GM12878 (cell line): Measurements from ENCODE around the gene FERMT1. TPM values are rescaled to one million over a fixed set of nuclear protein-coding genes. Genes with fewer than 3 reads are reported as not detected.

ENCODE experiments used
- ATAC-seq: fragments of 200-7000 bp; cut with Tn5 transposase; 3 replicates; pipeline ENCODE4 v1.9.1; 2020; ENCODE audit warnings: mild to moderate bottlenecking, moderate library complexity
- BruUV-seq: library from RNA; stranded (reverse); fragments of 400-500 nt; replicated peaks from 2 replicates; lab custom pipeline; 2021; lab: Mats Ljungman, UMichigan
- CTCF ChIA-PET: fragments of 300-600 bp; sonication (Branson Sonifier 250); formaldehyde crosslinking; extraction: SDS; loops from one replicate; lab custom pipeline; 2021; ENCODE audit warnings: inconsistent platforms; lab: Yijun Ruan, JAX
- POLR2A ChIA-PET: fragments of 350-600 bp; formaldehyde crosslinking; extraction: SDS; loops from one replicate; lab custom pipeline; 2021; ENCODE audit warnings: inconsistent platforms; lab: Charles Lee
- RAD21 ChIA-PET: fragments of 300-600 bp; sonication (Branson Sonifier 250); formaldehyde crosslinking; loops from one replicate; lab custom pipeline; 2023; ENCODE audit warnings: antibody characterized with exemption; ENCODE audit not compliant: unreplicated experiment; lab: Charles Lee
- SMC1A ChIA-PET: fragments of 300-600 bp; sonication (Branson Sonifier 250); formaldehyde crosslinking; loops from one replicate; lab custom pipeline; 2023; ENCODE audit not compliant: unreplicated experiment, uncharacterized antibody; lab: Charles Lee
- DNase-seq: peaks from one replicate; pipeline ENCODE4 v3.0.0-alpha.2; 2011; ENCODE audit warnings: low read depth, low spot score
- FAIRE-seq: peaks from 3 replicates; lab custom pipeline; 2011; peaks lifted over from hg19 to GRCh38; lab: Jason Lieb, UNC
- H2AFZ ChIP-seq: 2 replicates; pipeline ENCODE4 v1.6.0; 2011; ENCODE audit warnings: low read depth, low read length, control low read depth; ENCODE audit not compliant: control insufficient read depth
- H3K27ac ChIP-seq: 2 replicates; pipeline ENCODE4 v1.5.1; 2011; ENCODE audit warnings: control low read depth; ENCODE audit not compliant: control insufficient read depth, insufficient read depth
- H3K27me3 ChIP-seq, 2 experiments: replicated peaks in 1 of 2; 2 replicates each; pipeline versions ENCODE4 v1.6.0 to v1.6.1; 2011; ENCODE audit warnings: low read length in 1 of 2; ENCODE audit not compliant: control insufficient read depth in 2 of 2, insufficient read depth in 2 of 2
- H3K36me3 ChIP-seq, 2 experiments: 2 replicates each; pipeline ENCODE4 v1.5.1; 2011; ENCODE audit warnings: low read length in 1 of 2; ENCODE audit not compliant: control insufficient read depth in 2 of 2, insufficient read depth in 2 of 2
- H3K4me1 ChIP-seq: 2 replicates; pipeline ENCODE4 v1.6.1; 2011; ENCODE audit warnings: mild to moderate bottlenecking, low read length, moderate library complexity, mixed read lengths; ENCODE audit not compliant: control insufficient read depth, insufficient read depth
- H3K4me2 ChIP-seq: 2 replicates; pipeline ENCODE4 v1.6.0; 2011; ENCODE audit warnings: control low read depth; ENCODE audit not compliant: control insufficient read depth, insufficient read depth
- H3K4me3 ChIP-seq: fragments of 200-600 bp; sonication (generic); 2 replicates; pipeline ENCODE4 v1.5.1; 2016
- H3K79me2 ChIP-seq: 2 replicates; pipeline ENCODE4 v1.6.0; 2011; ENCODE audit warnings: low read length; ENCODE audit not compliant: control insufficient read depth, insufficient read depth
- H3K9ac ChIP-seq: 2 replicates; pipeline ENCODE4 v1.8.0; 2011; ENCODE audit warnings: low read length, control low read depth, mixed read lengths; ENCODE audit not compliant: control insufficient read depth, insufficient read depth
- H3K9me3 ChIP-seq: replicated peaks from 3 replicates; pipeline ENCODE4 v1.5.1; 2011; ENCODE audit warnings: mild to moderate bottlenecking, low read length; ENCODE audit not compliant: control insufficient read depth, insufficient read depth
- H4K20me1 ChIP-seq: 2 replicates; pipeline ENCODE4 v1.6.0; 2011; ENCODE audit not compliant: control insufficient read depth, insufficient read depth
- ATF7 ChIP-seq: fragments of 450-650 bp; IDR thresholded peaks from 2 replicates; pipeline ENCODE4 v1.6.1; 2016; ENCODE audit warnings: low read depth, mild to moderate bottlenecking
- HCFC1 ChIP-seq: fragments of 150-350 bp; IDR thresholded peaks from 2 replicates; pipeline ENCODE4 v1.6.1; 2014; ENCODE audit warnings: low read length
- KAT2A ChIP-seq: conservative IDR thresholded peaks from 2 replicates; pipeline ENCODE4 v1.6.1; 2011; ENCODE audit warnings: low read depth, low read length; ENCODE audit not compliant: control insufficient read depth
- MXI1 ChIP-seq: fragments of 150-350 bp; IDR thresholded peaks from 2 replicates; pipeline ENCODE4 v1.6.1; 2011; ENCODE audit warnings: low read depth, mild to moderate bottlenecking, inconsistent platforms, low read length, improper control_type of control experiment
- RB1 ChIP-seq: fragments of 450-650 bp; formaldehyde crosslinking; IDR thresholded peaks from 2 replicates; pipeline ENCODE4 v1.6.1; 2017; ENCODE audit warnings: mild to moderate bottlenecking, borderline replicate concordance
- ZBTB4 ChIP-seq: fragments of 450-650 bp; formaldehyde crosslinking; IDR thresholded peaks from 2 replicates; pipeline ENCODE4 v1.4.0; 2022; ENCODE audit warnings: mild to moderate bottlenecking, moderate library complexity
- WGBS: methylation state at CpG from one replicate; pipeline ENCODE4 v1.1.6; 2016; ENCODE audit warnings: low lambda C conversion rate; ENCODE audit not compliant: insufficient replicate concordance, insufficient coverage; ENCODE audit errors: missing lambda C conversion rate; 5-methylcytosine and 5-hydroxymethylcytosine counted together
- in situ Hi-C: fragments of 300-500 bp; cut with MboI; formaldehyde crosslinking; loops from 9 replicates; pipeline ENCODE4 v1.14.3; 2018; ENCODE audit warnings: mixed read lengths
- intact Hi-C: fragments of 100-400 bp; cut with micrococcal nuclease; formaldehyde crosslinking; loops from one replicate; pipeline ENCODE4 v1.14.2; 2022; ENCODE audit not compliant: unreplicated experiment
- polyA plus RNA-seq, 11 experiments: library from polyadenylated mRNA; depleted of rRNA in 4 of 11; unstranded in 6 of 11; stranded (reverse) in 5 of 11; fragments of >200 nt; fragmentation: Nextera tagmentation in 4 of 11; fragmentation: Illumina TruSeq in 1 of 11; extraction: Ambion mirVana in 4 of 11; extraction: Trizol in 1 of 11; gene quantifications; 1 replicate in 1 of 11; 2 replicates in 10 of 11; pipeline versions ENCODE4 v1.2.1 to v1.2.3, GENCODE V29; 2011 to 2016; ENCODE audit warnings: inconsistent platforms in 2 of 11, missing spikeins in 2 of 11, low read depth in 1 of 11
- total RNA-seq, 4 experiments: library from RNA; depleted of rRNA in 3 of 4; stranded (reverse); fragments of >200 nt in 3 of 4; fragmentation: Illumina TruSeq in 1 of 4; extraction: Trizol in 1 of 4; gene quantifications; 2 replicates each; pipeline versions ENCODE4 v1.2.1 to v1.2.3, GENCODE V29; 2013 to 2021
- TF ChIP-seq, protein P1 (sequence below): fragments of 450-650 bp; IDR thresholded peaks from 2 replicates; pipeline ENCODE4 v1.6.1; 2018; ENCODE audit warnings: borderline replicate concordance, mild to moderate bottlenecking; ENCODE audit not compliant: partially characterized antibody

FERMT1 gene
- total and polyA plus RNA-seq, 10 of the 15 experiments (the other 5 are each of a cell fraction or from before 2014, with no cell fraction given) = 0.04 to 3.1 (median 0.45) TPM

GRCh38 chr20:6081236-6081635 lies 41.6 kb downstream of the FERMT1 start:
- Histone ChIP-seq H3K4me1 (no peaks in the 10 kb centered on the region), H3K4me3 (no peak overlapping the region), H3K36me3 (no peaks in the 10 kb centered on the region), H4K20me1 (no peaks in the 10 kb centered on the region), H3K27ac (no peak overlapping the region), H3K27me3 (no peaks in the 10 kb centered on the region; a peak in 1 of 4 replicates), H3K4me2 (no peak overlapping the region), H3K9me3 (no peaks in the 10 kb centered on the region), H3K9ac (no peak overlapping the region), H2AFZ (no peak overlapping the region), H3K79me2 (no peaks in the 10 kb centered on the region)
- TF ChIP-seq HCFC1 (no peak), ATF7 (no peak), KAT2A (no peak), RB1 (no peak), MXI1 (no peak), ZBTB4 (CRISPR knock-in tag) (no peak)
- TF ChIP-seq, protein P1, sequence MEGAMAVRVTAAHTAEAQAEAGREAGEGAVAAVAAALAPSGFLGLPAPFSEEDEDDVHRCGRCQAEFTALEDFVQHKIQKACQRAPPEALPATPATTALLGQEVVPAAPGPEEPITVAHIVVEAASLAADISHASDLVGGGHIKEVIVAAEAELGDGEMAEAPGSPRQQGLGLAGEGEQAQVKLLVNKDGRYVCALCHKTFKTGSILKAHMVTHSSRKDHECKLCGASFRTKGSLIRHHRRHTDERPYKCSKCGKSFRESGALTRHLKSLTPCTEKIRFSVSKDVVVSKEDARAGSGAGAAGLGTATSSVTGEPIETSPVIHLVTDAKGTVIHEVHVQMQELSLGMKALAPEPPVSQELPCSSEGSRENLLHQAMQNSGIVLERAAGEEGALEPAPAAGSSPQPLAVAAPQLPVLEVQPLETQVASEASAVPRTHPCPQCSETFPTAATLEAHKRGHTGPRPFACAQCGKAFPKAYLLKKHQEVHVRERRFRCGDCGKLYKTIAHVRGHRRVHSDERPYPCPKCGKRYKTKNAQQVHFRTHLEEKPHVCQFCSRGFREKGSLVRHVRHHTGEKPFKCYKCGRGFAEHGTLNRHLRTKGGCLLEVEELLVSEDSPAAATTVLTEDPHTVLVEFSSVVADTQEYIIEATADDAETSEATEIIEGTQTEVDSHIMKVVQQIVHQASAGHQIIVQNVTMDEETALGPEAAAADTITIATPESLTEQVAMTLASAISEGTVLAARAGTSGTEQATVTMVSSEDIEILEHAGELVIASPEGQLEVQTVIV = no peak
- ChIA-PET CTCF (no interaction called here), SMC1A (no interaction called here), RAD21 (no interaction called here), POLR2A (interaction anchor here (0.7 kb wide), 1 partner anchor 130 kb away, joined by 5 read pairs; no protein-coding TSS in a partner anchor)
- no peak for FAIRE-seq
- BruUV-seq = no TSS peak
- in situ Hi-C loops (no loop called here), intact Hi-C loops (no loop called here)
- ATAC-seq = no peak
- no peak for DNase-seq
- 30% methylated on average over 2 of the region's 2 CpGs for WGBS
